ENCODE results near the gene FAM90A1.
"Not testable (repeated sequence)": the region's sequence is repeated elsewhere in the genome, so short reads cannot be mapped to it uniquely, and the experiment has no call there.

The FAM90A1 gene

DNA sequence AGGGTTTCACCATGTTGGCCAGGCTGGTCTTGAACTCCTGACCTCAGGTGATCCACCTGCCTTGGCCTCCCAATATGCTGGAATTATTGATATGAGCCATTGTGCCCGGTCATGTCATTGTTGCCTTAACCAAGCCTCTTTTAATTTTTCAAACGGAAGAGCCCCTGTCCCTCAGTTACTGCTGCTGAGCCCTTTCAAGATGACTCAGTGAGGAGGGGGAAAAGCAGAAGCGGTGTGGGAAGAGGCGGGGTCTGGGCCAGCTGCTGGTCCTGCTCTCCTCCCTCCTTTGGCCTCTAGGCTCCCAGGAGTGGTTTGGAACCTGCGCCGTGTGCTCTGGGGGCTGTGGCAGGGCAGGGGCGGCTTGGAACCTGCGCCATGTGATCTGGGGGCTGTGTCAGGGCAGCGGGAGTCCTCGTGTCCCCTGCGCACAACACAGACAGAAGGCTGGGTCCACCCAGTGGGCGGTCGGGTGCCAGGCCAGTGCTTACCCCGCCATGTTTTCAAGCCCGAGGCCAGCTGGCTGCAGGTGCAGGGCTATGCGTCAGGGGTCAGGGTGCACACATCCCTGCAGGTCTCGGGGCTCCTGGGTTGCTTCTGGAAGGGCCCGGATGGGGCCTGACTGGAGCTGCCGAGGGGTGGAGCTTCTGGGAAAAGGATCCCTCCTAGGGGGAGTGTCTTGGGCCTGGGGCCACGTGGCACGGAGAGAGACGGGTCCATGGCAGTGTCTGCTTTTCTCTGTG, at the start of gene FAM90A1:
Gene FAM90A1 (minus strand): TSS at position 627 of the 740 bp plus-strand sequence. CDS start 2,786 bp downstream, outside the sequence.
- DNase-seq = peak in 33 of 58 donors; percentile 12 to 78 (median 39)

GRCh38 chr12:8276397-8276796, 49.0 kb upstream of the FAM90A1 start:
- not testable (repeated sequence) for DNase-seq

- peak in 4 of 58 donors; percentile 1 to 22 (median 5) for DNase-seq
Observed at GRCh38 chr12:8266706-8267105, 39.3 kb upstream of the FAM90A1 start.

GRCh38 chr12:8264236-8264635, 36.8 kb upstream of the FAM90A1 start:
- DNase-seq = not testable (repeated sequence)

DNA sequence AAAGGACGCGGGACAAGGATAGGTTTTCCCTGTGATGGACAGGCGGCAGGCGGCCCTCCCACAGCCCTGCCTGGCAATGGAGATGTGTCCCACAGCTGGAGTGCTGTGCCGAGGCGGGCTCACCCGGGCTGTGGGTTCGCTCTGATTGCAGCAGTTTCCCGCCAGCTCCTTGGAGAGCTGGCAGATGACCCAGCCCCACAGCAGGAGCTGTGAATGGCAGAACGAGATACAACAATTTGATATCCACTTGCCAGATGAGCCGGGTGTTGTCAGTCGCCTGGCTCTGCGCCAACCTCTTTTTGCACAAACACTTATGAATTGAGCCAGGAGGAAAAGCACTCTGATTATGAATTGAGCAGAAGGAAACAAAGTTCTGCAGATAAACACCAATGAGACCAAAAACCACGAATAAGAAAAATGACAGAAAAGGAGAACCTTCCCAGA, 33.7 kb upstream of the FAM90A1 start:
- DNase-seq = peak in 15 of 58 donors; percentile 4 to 72 (median 16)

GRCh38 chr12:8256356-8256755, 28.9 kb upstream of the FAM90A1 start:
- not testable (repeated sequence) for DNase-seq

DNA sequence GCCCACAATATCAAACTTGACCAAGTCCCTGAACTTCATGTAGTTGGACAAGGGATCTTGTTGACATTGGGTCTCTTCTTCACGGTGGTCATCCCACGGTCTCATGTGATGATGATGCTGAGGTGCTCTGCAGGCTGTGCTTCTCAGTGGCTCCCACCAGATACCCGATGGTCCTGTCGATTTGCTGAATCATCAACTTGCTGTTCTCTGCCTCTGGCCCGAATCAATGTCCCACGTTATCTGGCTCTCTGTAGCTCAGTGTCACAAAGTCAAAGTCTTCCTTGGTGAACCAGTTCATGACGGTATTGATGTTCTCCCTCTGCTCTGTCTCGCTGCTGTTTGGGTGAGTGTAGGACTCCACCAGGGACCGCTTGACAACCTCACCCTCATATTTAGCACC, 27.3 kb upstream of the FAM90A1 start:
- not testable (repeated sequence) for DNase-seq

DNA sequence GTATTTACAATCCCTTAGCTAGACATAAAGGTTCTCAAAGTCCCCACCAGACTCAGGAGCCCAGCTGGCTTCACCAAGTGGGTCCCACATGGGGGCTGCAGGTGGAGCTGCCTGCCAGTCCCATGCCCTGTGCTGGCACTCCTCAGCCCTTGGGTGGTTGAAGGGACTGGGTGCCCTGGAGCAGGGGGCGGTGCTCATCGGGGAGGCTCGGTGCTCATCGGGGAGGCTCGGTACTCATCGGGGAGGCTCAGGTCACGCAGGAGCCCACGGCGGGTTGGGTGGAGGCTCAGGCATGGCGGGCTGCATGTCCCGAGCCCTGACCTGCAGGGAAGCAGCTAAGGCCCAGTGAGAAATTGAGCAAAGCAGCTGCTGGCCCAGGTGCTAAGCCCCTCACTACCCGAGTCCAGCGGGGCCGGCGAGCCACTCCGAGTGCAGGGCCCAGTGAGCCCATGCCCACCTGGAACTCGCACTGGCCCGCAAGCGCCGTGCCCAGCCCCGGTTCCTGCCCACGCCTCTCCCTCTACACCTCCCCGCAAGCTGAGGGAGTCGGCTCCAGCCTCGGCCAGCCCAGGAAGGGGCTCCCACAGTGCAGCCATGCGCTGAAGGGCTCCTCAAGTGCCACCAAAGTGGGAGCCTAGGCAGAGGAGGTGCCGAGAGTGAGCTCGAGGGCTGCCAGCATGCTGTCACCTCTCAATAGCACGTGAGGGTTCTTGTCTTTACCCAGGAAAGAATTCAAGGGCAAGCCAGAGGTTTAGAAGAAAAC, 24.8 kb upstream of the FAM90A1 start:
- not testable (repeated sequence) for DNase-seq

DNA sequence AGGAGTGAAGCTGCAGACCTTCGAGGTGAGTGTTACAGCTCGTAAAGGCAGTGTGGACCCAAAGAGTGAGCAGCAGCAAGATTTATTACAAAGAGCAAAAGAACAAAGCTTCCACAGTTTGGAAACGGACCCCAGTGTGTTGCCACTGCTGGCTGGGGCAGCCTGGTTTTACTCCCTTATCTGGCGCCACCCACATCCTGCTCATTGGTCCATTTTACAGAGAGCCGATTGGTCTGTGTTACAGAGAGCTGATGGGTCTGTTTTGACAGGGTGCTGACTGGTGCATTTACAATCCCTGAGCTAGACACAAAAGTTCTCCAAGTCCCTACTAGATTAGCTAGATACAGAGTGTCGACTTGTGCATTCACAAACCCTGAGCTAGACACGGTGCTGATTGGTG, 24.2 kb upstream of the FAM90A1 start:
- DNase-seq = not testable (repeated sequence)

GRCh38 chr12:8246941-8247535, 19.6 kb upstream of the FAM90A1 start:
- DNase-seq = not testable (repeated sequence)

DNA sequence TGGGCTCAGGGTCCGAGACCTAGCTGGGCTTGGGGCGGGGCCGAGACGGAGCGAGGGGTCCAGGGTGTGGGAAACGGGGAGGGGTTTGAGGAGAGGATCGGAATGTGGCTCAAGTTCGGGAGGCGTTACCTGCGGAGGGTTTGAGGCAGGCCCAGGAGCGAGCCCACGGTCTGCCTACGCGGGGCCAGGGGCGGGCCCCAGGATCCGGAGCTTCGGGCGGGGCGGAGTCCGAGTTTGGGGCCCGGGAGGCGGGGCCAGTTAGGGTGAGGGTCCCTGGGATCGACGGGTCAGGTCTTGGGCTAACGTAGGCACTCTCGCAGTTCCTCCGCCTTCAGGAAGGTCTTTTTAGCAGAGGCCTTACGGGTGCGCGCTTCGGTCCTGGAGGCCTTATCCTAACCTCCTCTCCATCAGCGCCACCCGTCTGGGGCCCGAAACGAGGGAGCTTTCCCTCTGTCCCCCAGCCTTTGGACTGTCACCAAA, 16.3 kb upstream of the FAM90A1 start:
- DNase-seq = peak in 15 of 58 donors; percentile 22 to 66 (median 54)

- peak; percentile 60 to 99 (median 96) for DNase-seq
Observed at GRCh38 chr12:8242880-8243681, 15.7 kb upstream of the FAM90A1 start.

DNA sequence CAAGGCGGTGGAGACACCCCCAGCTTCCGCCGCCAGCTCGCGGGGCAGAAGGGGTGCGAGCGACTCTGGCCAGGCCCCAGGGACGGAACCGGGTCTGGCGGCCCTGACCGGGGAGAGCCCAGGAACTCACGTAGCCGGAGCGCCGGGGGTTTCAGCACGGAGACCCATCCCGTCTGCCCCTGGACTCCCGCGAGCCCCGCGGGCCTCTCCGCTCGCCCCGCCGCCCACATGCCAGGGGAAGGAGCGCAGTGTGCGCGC, 15.1 kb upstream of the FAM90A1 start:
- DNase-seq = peak in 2 of 58 donors; percentile 49 to 59

- peak in 17 of 58 donors; percentile 13 to 59 (median 40) for DNase-seq
Observed at GRCh38 chr12:8241917-8242621, 14.7 kb upstream of the FAM90A1 start.

- DNase-seq = not testable (repeated sequence)
Observed at GRCh38 chr12:8240340-8241114, 13.1 kb upstream of the FAM90A1 start.

GRCh38 chr12:8237031-8237430, 9.6 kb upstream of the FAM90A1 start:
- DNase-seq = not testable (repeated sequence)

DNA sequence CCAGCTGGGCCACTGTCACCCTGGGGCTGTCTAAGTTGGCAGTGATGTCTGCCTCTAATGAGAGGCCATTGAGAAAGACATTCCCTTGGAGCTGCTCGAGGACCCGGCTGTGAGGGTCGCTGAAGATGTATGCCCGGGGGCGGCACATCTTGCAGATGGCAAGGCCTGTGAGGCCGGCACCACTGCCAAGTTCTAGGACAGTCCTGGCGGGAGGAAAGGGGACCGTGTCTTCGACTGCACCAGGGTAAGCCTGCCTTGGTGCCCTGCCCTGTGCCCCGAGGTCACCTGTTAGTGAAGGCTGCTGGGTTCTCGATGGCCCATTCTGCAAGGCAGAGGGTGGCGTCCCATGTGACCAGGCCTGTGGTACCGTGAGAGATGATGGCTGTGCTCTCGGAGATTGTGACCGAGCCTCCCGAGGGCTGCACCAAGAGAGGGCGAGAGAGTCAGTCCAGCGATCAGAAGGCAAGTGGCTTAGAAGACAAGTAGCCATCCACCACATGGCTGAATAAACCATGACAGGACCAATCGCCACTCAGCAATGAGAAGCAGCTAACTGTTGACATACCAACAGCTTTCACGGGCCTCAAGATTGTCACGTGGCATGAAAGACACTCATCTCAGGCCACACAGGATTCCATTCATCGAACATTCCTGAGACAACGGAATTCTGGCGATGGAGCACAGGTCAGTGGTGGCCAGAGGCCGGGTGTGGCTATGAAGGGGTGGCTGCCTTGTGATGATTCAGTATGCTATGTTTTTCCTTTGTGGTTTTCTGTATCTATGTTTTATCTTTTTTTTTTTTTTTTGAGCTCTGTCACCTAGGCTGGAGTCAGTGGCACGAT, 8.1 kb upstream of the FAM90A1 start:
- not testable (repeated sequence) for DNase-seq

- DNase-seq = not testable (repeated sequence)
Observed at GRCh38 chr12:8234746-8235145, 7.3 kb upstream of the FAM90A1 start.

Data from anterior cingulate cortex (tissue), 58 donors.